Measurements from ENCODE around the gene SMG7. TPM values are rescaled to one million over a fixed set of nuclear protein-coding genes. Genes with fewer than 3 reads are reported as not detected.

Gene SMG7
- total and polyA plus RNA-seq, 10 of the 15 experiments (the other 5 are each of a cell fraction or from before 2014, with no cell fraction given) = 9.5 to 65.4 (median 42.7) TPM

GRCh38 chr1:183597656-183598347 lies 125.5 kb downstream of the SMG7 start:
- no peaks in the 10 kb centered on the region for H3K36me3 ChIP-seq (ENCODE audit: control insufficient read depth in 2 of 2, insufficient read depth in 2 of 2, low read length in 1 of 2)
- ChIA-PET SMC1A (ENCODE audit: uncharacterized antibody, unreplicated experiment) (interaction anchor here (0.6 to 2.5 kb wide), 13 partner anchors 8 to 122 kb away, joined by 3 to 18 read pairs (median 5); partner anchors contain the start of gene NCF2), CTCF (interaction anchor here (1.2 to 4.2 kb wide), 8 partner anchors 8 to 127 kb away, joined by 3 to 30 read pairs (median 6); partner anchors contain the start of gene NCF2), POLR2A (interaction anchor here (1.0 to 12.1 kb wide), 5 partner anchors 8 to 35 kb away, joined by 3 to 199 read pairs (median 4); no protein-coding TSS in a partner anchor), RAD21 (ENCODE audit: unreplicated experiment) (interaction anchor here (0.8 to 8.5 kb wide), 6 partner anchors 7 to 127 kb away, joined by 3 to 188 read pairs (median 6); partner anchors contain the start of genes NCF2 and SMG7)
- 77% methylated on average over 5 of the region's 5 CpGs for WGBS (ENCODE audit: insufficient coverage, insufficient replicate concordance, low lambda C conversion rate, missing lambda C conversion rate)
- no peak overlapping the region for H3K4me2 ChIP-seq (ENCODE audit: control insufficient read depth, insufficient read depth)
- no peaks in the 10 kb centered on the region for H4K20me1 ChIP-seq (ENCODE audit: control insufficient read depth, insufficient read depth)
- DNase-seq (ENCODE audit: low read depth, low spot score) = no peak
- peak overlapping the region; percentile 59 for H3K27ac ChIP-seq (ENCODE audit: control insufficient read depth, insufficient read depth)
- no peaks in the 10 kb centered on the region for H3K27me3 ChIP-seq (replicated peaks in 1 of 2; ENCODE audit: control insufficient read depth in 2 of 2, insufficient read depth in 2 of 2, low read length in 1 of 2)
- H3K79me2 ChIP-seq (ENCODE audit: control insufficient read depth, insufficient read depth, low read length) = no peaks in the 10 kb centered on the region
- H3K4me1 ChIP-seq (ENCODE audit: control insufficient read depth, insufficient read depth, low read length) = peaks cover 35% of the 10 kb centered on the region
- H2AFZ ChIP-seq (ENCODE audit: control insufficient read depth, low read depth, low read length) = peak overlapping the region; percentile 71
- peak overlapping the region; percentile 26; the same call in 1 of the 2 replicates for H3K9ac ChIP-seq (ENCODE audit: control insufficient read depth, insufficient read depth, low read length)
- TF ChIP-seq BRCA1 (IDR thresholded peaks at IDR 0.05; ENCODE audit: low read depth, low read length) = no peak
- no peak for TF ChIP-seq SMARCA5 (IDR thresholded peaks at IDR 0.05)
- TF ChIP-seq GABPA (IDR thresholded peaks at IDR 0.05; ENCODE audit: low read depth) = no peak
- TF ChIP-seq NFYB (IDR thresholded peaks at IDR 0.05; ENCODE audit: insufficient read depth, low read depth, low read length) = no peak
- no peak for TF ChIP-seq ZNF24 (IDR thresholded peaks at IDR 0.05)
- no peak for TF ChIP-seq SMAD5 (IDR thresholded peaks at IDR 0.05; ENCODE audit: low read depth)
- no peak for TF ChIP-seq POLR2A (IDR thresholded peaks at IDR 0.05; ENCODE audit: low read depth, low read length)
- no peak for TF ChIP-seq SRF (IDR thresholded peaks at IDR 0.05; ENCODE audit: low read depth in 2 of 2, low read length in 2 of 2)
- TF ChIP-seq CREM (IDR thresholded peaks at IDR 0.05; ENCODE audit: low read depth) = no peak
- TF ChIP-seq TBL1XR1 (IDR thresholded peaks at IDR 0.05; ENCODE audit: low read depth, low read length) = no peak
- no peak for FAIRE-seq
- in situ Hi-C loops (cut with MboI) (no loop called here), intact Hi-C loops (cut with micrococcal nuclease; ENCODE audit: unreplicated experiment) (no loop called here)
- H3K4me3 ChIP-seq = no peak overlapping the region
- no TSS peak for BruUV-seq (replicated peaks)
- no peaks in the 10 kb centered on the region; the same call in 1 of the 3 replicates for H3K9me3 ChIP-seq (replicated peaks; ENCODE audit: control insufficient read depth, insufficient read depth, low read length)
- no peak for ATAC-seq

Data from GM12878 (cell line).